Measurements from ENCODE around the gene CHST1.

The CHST1 gene

GRCh38 chr11:45659031-45659817, 6.2 kb downstream of the CHST1 start:
- DNase-seq = no peak

- peak; percentile 21 for DNase-seq
These were observed 7.0 kb downstream of the CHST1 start for GRCh38 chr11:45658292-45658991.

GRCh38 chr11:45657496-45658260, 7.7 kb downstream of the CHST1 start:
- DNase-seq = no peak

DNA sequence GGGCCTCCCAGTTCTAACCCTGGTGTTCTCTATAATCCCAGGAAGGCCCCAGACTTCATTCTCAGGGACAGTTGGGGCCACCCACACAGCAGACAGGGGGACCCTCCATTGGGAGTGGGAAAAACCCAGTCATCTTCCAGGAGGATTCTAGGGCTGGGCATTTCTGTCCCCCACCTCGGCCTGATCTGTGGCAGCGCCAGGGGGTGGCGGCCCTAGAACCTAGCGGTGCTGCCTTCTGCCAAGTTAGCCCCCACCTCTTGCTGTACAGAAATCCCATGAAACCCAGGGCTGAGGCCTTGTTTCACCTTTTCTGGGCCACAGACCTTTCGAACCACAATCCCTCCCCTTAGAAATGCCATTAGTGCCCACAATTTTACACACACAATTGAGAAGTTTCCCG, 9.6 kb downstream of the CHST1 start:
- no peak for DNase-seq

- DNase-seq = peak; percentile 23
These were observed 10.1 kb downstream of the CHST1 start for GRCh38 chr11:45655347-45655756.

- no peak for DNase-seq
These were observed 10.5 kb downstream of the CHST1 start for GRCh38 chr11:45655012-45655283.

GRCh38 chr11:45654231-45655011, 11.0 kb downstream of the CHST1 start:
- DNase-seq = no peak

- DNase-seq = no peak
These were observed 12.1 kb downstream of the CHST1 start for GRCh38 chr11:45653277-45653676.

DNA sequence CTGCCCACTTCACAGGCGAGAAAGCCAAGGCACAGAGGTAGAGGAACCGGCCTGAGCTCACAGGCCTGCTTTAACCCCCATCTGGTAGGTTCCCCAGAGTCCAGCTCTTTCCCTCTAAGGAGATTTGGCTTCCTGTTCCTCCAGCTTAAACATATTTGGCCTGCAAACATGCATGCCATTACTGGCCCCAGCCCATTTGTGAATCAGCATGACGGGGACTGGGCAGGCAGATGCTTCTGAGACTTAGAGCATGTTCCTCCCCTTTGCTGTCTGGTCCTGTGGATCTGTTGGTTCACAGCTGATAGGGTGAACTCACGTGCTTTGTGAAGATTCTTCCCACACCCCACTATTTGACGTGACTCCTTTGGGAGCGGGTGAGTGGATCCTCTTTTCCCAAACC, 12.6 kb downstream of the CHST1 start:
- DNase-seq = no peak

DNA sequence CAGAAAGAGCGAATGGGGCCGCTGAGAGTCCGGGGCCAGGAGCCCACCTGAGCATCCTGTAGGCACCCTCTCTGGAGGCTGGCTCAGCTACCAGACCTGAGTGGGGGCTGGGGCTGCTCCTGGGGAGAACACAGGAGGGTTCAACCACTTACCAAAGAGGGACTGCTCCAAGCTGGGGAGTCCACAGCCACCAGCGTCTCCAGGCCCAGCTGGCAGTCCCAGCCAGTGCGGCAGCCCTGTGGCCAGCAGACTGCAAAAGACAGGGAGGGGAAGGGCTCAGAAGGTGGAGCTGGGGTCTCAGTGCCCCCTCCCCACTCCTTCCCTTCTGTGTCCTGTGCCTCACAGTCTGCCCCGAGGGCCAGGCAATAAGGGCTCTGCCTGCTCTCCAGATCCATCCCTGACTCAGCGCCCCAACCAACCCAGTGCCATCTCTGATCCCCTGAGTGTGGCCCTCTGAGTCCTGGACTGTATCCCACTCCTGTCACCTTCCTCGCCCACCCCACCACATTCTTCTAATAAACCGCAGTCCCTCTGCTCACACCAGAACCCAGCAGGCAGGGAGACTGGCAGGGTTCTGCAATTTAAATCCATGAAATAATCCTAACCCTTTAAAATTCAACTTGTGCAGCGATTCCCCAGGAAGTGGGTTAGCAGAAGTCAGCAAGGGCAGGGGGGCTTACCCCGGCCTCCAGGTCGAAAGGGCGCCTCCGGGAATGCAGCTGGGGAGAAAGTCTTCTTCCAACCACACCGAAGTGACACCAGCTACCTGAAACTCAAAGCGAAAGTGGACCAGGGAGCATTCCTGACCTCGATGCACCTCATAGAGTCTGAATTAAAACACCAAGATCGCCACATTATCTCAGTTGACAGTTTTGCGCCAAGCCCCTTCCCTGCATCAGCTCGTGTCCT, 13.3 kb downstream of the CHST1 start:
- DNase-seq = no peak

GRCh38 chr11:45651156-45651555, 14.3 kb downstream of the CHST1 start:
- no peak for DNase-seq

- DNase-seq = no peak
These were observed 15.0 kb downstream of the CHST1 start for GRCh38 chr11:45650166-45651095.

GRCh38 chr11:45649544-45650165, 15.8 kb downstream of the CHST1 start:
- DNase-seq = no peak

- DNase-seq = no peak
These were observed 16.5 kb downstream of the CHST1 start for GRCh38 chr11:45648931-45649330.

DNA sequence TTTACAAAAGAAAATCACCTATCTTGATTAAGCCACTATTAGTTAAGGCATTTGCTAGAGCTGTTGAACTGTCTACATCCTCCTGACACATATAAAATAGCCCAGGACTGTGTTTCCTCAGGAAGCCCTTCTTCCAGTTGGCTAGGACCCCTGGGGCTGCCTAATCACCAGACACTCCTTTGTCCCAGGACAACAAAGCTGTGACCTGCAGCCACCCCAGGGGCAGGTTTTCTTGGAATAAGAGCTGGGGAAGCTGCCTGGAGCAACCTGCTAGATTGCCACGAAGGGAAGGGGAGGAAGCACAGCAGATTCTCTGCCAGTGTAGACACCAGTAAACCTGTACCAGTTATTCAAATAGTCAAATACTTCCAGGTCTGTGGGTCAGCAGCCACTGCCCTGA, 17.6 kb downstream of the CHST1 start:
- no peak for DNase-seq

GRCh38 chr11:45647329-45647728, 18.1 kb downstream of the CHST1 start:
- no peak for DNase-seq

GRCh38 chr11:45646275-45646927, 19.0 kb downstream of the CHST1 start:
- no peak for DNase-seq

- DNase-seq = no peak
These were observed 20.2 kb downstream of the CHST1 start for GRCh38 chr11:45644981-45645889.
